MM.1S (cell line): ENCODE measurements around the gene RNGTT.
"Not testable (repeated sequence)": the region's sequence is repeated elsewhere in the genome, so short reads cannot be mapped to it uniquely, and the experiment has no call there.

Experiments
- EZH2 ChIP-seq: fragments of 300-600 bp; sonication (generic); optimal IDR thresholded peaks from 2 replicates; pipeline ENCODE3; 2017; ENCODE audit warnings: low read depth, mild to moderate bottlenecking, antibody characterized with exemption, low read length, mixed read lengths
- EZH2phosphoT487 ChIP-seq: fragments of 300-600 bp; sonication (generic); IDR thresholded peaks from 2 replicates; pipeline ENCODE4 v1.6.1; 2018; ENCODE audit warnings: antibody characterized with exemption, low read length
- TF ChIP-seq, protein P1 (sequence below): fragments of 300-600 bp; sonication (generic); IDR thresholded peaks from 2 replicates; pipeline ENCODE4 v1.5.1; 2016; ENCODE audit warnings: antibody characterized with exemption, low read length, mixed read lengths

DNA sequence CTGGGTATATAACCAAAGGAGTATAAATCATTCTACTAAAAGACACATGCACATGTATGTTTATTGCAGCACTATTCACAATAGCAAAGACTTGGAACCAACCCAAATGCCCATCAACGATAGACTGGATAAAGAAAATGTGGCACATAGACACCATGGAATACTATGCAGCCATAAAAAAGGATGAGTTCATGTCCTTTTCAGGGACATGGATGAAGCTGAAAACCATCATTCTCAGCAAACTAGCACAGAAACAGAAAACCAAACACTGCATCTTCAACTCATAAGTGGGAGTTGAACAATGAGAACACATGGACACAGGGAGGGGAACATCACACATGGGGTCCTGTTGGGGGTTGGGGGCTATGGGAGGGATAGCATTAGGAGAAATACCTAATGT lies 130.3 kb downstream of the RNGTT start:
- TF ChIP-seq, protein P1, sequence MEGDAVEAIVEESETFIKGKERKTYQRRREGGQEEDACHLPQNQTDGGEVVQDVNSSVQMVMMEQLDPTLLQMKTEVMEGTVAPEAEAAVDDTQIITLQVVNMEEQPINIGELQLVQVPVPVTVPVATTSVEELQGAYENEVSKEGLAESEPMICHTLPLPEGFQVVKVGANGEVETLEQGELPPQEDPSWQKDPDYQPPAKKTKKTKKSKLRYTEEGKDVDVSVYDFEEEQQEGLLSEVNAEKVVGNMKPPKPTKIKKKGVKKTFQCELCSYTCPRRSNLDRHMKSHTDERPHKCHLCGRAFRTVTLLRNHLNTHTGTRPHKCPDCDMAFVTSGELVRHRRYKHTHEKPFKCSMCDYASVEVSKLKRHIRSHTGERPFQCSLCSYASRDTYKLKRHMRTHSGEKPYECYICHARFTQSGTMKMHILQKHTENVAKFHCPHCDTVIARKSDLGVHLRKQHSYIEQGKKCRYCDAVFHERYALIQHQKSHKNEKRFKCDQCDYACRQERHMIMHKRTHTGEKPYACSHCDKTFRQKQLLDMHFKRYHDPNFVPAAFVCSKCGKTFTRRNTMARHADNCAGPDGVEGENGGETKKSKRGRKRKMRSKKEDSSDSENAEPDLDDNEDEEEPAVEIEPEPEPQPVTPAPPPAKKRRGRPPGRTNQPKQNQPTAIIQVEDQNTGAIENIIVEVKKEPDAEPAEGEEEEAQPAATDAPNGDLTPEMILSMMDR, result not testable (repeated sequence)
- not testable (repeated sequence) for TF ChIP-seq EZH2, EZH2phosphoT487
